Fibroblast of gingiva (primary cell): ENCODE measurements around the gene EXOC1.
"Not testable (repeated sequence)": the region's sequence is repeated elsewhere in the genome, so short reads cannot be mapped to it uniquely, and the experiment has no call there.

Source experiments
- DNase-seq: peaks from one replicate; pipeline ENCODE4 v3.0.0-alpha.2; 2011; ENCODE audit warnings: low read depth

The EXOC1 gene

GRCh38 chr4:55853484-55854046 is at the start of gene EXOC1:
TSS of gene EXOC1 (plus strand) at chr4:55853648. CDS start at chr4:55858324, 4,676 bp downstream.
- DNase-seq: peak; percentile 96

DNA sequence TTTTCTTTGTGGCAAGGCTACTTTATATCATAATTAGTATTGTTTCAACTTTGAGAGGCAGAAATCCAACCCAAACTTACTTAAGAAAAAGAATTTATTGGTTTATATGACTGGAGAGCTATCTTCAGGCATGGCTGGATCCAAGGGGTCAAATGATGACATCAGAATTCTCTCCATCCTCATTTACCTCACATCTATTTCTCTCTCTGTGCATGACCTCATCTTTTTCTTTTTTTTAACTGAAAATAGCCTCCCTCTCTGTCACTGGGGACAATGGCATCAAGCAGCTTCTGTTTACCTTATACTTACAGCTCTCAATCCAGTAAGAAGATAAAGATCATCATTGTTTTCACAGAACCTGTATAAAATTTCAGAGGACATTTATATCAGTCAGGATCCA is 45.9 kb upstream of the EXOC1 start:
- no peak for DNase-seq

DNA sequence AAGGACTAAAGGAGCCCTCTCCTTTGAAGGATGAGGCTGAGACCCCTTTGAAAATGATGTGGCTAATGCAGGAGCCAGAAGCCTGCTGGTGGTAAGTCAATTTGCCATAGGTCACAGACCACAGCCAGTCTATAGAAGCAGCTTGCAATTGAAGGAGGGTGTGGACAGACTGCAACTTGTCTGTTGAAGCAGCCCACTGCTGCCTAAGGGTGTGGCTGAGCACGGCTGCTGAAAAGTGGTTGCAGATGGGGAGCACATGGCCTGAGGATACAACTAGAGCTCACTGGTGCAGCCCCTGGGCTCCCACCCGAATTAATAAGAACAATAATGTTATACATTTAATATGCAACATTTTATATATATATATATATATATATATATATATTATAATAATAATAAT is 45.3 kb upstream of the EXOC1 start:
- DNase-seq: no peak

- no peak for DNase-seq
Measured at GRCh38 chr4:55808632-55809031, 44.8 kb upstream of the EXOC1 start.

DNA sequence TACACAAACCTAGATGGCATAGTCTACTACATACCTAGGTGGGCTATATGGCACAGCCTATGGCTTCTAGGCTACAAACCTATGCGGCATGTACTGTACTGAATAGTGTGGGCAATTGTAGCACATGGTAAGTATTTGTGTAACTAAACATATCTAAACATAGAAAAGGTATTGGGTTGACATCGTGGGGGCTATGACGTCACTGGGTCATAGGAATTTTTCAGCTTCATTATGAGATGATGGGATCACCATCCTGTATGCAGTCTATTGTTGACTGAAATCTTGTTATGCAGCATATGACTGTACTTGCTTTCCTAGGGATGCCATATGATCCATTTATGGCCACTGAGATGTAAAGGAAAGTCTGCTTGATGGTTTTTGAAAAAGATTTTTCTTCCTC is 35.8 kb upstream of the EXOC1 start:
- DNase-seq: no peak

DNA sequence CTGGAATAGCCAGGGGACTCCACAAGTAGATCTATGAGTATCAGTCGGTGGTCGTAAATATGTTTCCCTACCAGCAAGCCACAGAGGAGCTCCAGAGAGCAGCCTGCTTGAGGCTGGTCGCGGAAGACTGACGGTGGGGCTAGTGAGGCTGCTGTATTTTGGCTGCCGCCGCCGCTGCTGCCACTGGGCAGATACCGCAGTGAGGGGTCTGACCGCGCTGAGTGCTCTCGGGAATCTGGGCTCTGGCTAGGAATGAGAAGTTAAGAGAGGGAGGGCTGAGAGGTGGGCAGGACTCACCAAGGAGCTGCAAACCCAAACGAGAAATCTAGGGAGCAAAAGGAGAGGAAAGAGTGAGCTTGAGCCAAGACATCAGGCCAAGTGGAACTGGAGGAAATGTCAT is 33.8 kb upstream of the EXOC1 start, which contains the start of gene EXOC1L:
EXOC1L (plus strand) TSS at position 157 of the 400 bp plus-strand sequence; CDS start at position 394, 237 bp downstream.
- DNase-seq: peak; percentile 40

- peak; percentile 34 for DNase-seq
Measured at GRCh38 chr4:55820279-55820678, 33.2 kb upstream of the EXOC1 start.

- no peak for DNase-seq
Measured at GRCh38 chr4:55822329-55822728, 31.1 kb upstream of the EXOC1 start.

DNA sequence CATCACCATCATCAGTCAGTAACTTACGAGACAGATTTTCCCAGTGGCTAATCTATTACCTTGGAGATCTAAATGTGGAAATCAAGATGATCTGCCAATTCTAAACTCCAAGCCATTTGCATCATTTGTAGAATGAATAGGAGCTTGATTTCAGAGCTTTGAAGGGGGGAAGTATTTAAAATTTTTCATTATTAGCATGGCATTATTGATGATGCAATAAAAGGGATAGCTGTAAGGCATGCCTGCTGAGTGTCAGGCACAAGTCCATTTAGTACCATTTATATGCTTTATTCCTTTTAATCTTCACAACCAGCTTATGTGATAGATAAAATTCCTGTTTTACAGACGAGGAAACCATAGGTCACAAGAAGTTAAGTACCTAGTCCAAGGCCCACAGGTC is 28.6 kb upstream of the EXOC1 start:
- DNase-seq: no peak

- no peak for DNase-seq
Measured at GRCh38 chr4:55826986-55827385, 26.5 kb upstream of the EXOC1 start.

- DNase-seq: no peak
Measured at GRCh38 chr4:55827582-55827981, 25.9 kb upstream of the EXOC1 start.

GRCh38 chr4:55830048-55830447 is 23.4 kb upstream of the EXOC1 start:
- no peak for DNase-seq

DNA sequence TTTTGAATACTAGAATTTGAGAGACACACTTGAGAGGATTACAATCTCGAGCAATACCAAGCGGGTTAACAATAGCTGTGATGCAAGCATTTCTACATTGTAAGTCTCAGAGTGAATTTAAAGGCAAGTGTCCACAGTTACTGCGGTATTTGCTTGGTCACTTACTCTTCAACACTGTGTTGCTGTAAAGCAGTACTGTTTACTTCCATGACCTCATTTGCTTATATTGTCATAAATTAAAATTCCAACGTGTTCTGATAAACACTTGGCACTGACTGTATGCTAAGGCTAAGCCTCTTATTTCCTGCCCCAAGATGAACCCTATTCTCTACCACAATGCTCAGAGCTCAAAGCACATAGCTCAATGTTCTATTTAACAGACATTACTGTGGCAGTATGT is 22.7 kb upstream of the EXOC1 start:
- no peak for DNase-seq

DNA sequence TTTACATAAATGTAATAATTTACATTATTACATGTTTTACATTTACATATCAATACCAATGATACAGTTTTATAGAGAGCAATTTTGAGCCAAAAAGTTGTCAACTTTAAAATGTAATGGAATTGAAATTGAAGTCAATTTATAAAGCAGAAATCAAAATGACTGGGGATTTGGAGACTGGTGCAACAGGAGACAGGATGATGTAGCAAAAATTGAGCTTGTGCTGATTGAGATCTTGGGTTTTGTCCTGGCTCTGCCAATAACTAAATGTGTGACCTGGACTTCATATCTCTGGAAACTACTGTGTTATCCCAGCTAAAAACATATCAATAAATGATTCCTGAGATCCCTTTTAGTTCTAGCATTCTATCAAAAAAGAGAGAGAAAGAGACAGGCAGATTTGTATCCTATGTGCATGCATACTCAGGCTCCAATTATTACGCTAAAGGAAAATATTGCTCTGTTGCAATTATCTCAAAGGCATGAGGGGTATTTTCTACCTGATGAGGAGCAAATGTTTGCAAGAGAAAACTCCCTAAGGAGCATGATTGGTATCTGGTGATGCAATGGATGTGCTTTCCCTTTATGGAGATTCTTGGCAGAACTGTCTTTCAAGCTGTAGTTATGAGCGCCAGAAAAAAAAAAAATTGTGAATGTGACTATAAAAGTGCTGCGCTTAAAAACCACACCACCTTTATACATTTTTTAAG is 19.2 kb upstream of the EXOC1 start:
- DNase-seq: peak; percentile 39

GRCh38 chr4:55837903-55838302 is 15.5 kb upstream of the EXOC1 start:
- no peak for DNase-seq

GRCh38 chr4:55838356-55838755 is 15.1 kb upstream of the EXOC1 start:
- no peak for DNase-seq

DNA sequence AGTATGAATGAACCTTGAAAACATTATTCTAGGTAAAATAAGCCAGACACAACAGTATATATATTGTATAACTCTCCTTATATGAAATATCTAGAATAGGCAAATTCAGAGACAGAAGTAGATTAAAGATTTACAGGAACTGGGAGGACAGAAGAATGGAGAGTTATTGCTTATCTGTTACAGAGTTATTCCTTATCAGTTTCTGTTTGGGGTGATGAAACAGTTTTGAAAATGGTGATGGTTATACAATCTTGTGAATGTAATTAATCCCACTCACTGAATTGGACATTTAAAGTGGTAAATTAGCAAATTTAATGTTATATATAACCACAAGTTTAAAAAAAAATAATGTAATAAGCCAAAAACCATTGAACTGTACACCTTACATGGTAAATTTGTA is 14.5 kb upstream of the EXOC1 start:
- DNase-seq: no peak

- no peak for DNase-seq
Measured at GRCh38 chr4:55840956-55841355, 12.5 kb upstream of the EXOC1 start.

DNA sequence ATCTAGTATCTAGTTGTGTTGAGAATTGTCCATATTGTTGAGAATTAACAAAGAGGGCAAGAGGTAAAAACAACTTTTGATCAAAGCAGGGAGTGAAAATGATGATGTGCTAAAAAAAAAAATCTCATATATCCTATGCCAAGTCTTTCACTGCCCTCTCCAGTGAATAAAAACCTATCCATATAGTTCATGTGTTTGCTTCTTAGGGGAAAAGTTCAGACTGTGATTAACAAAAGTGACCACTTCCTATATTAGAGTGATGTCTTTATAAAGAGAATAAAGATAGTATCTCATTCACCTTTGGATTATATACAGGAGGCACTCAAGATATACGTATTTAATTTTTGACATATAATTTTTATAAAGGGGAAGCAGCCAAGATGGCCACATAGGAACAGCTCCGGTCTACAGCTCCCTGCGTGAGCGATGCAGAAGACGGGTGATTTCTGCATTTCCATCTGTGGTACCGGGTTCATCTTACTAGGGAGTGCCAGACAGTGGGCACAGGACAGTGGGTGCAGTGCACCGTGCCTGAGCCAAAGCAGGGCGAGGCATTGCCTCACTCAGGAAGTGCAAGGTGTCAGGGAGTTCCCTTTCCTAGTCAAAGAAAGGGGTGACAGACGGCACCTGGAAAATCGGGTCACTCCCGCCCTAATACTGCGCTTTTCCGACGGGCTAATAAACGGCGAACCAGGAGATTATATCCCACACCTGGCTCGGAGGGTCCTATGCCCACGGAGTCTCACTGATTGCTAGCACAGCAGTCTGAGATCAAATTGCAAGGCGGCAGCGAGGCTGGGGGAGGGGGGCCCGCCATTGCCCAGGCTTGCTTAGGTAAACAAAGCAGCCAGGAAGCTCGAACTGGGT is 11.8 kb upstream of the EXOC1 start:
- not testable (repeated sequence) for DNase-seq

DNA sequence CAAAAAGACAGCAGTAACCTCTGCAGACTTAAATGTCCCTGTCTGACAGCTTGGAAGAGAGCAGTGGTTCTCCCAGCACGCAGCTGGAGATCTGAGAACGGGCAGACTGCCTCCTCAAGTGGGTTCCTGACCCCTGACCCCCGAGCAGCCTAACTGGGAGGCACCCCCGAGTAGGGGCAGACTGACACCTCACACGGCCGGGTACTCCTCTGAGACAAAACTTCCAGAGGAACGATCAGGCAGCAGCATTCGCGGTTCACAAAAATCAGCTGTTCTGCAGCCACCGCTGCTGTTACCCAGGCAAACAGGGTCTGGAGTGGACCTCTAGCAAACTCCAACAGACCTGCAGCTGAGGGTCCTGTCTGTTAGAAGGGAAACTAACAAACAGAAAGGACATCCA is 11.1 kb upstream of the EXOC1 start:
- DNase-seq: not testable (repeated sequence)

DNA sequence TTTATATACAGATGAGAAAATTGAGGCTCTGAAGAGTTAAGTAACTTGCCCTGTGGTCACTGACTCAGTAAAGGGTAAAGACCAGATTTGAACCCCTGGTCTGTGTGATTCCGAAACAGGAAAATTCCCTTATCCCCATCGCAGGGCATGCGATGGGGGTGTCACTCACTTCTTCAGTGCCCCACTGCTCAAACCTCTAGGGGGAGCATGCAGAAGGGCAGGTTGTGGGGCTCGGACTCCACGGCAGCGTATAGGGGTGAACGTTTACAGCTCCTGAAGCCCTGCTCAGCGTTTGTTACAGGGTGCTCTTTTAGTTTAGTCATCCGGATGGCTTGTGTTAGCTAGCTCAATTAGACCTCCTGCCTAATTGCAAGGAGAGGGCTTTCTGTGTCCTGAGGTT is 3.7 kb upstream of the EXOC1 start:
- DNase-seq: no peak

- no peak for DNase-seq
Measured at GRCh38 chr4:55851885-55852284, 1.6 kb upstream of the EXOC1 start.

- no peak for DNase-seq
Measured at GRCh38 chr4:55854129-55854528, 681 bp downstream of the EXOC1 start.
